SK-N-SH treated with all-trans-retinoic acid at 6 μM for 48 hours (cell line): ENCODE data around the gene CDHR5.

Experiments
- ARNTL ChIP-seq: fragments of 450-650 bp; formaldehyde crosslinking; IDR thresholded peaks from 2 replicates; pipeline ENCODE4 v1.5.0; 2020; ENCODE audit warnings: low read depth, mild to moderate bottlenecking, moderate library complexity, borderline replicate concordance
- BACH2 ChIP-seq: fragments of 250-450 bp; sonication (Bioruptor Pico); IDR thresholded peaks from 2 replicates; pipeline ENCODE4 v1.9.0; 2021; ENCODE audit warnings: mild to moderate bottlenecking, borderline replicate concordance
- CREB5 ChIP-seq: fragments of 250-450 bp; sonication (Bioruptor Pico); IDR thresholded peaks from 2 replicates; pipeline ENCODE4 v1.5.1; 2020; ENCODE audit warnings: low read depth, mild to moderate bottlenecking, moderate library complexity
- CSDC2 ChIP-seq: fragments of 250-450 bp; sonication (Bioruptor Pico); IDR thresholded peaks from 2 replicates; pipeline ENCODE4 v1.5.0; 2020; ENCODE audit warnings: mild to moderate bottlenecking, moderate library complexity
- ISL1 ChIP-seq: fragments of 250-450 bp; sonication (Bioruptor Pico); IDR thresholded peaks from 2 replicates; pipeline ENCODE4 v2.1.2; 2022; ENCODE audit warnings: mild to moderate bottlenecking, moderate library complexity
- PATZ1 ChIP-seq: fragments of 250-450 bp; sonication (Bioruptor Pico); IDR thresholded peaks from 2 replicates; pipeline ENCODE4 v1.8.0; 2020; ENCODE audit warnings: mild to moderate bottlenecking, moderate library complexity, borderline replicate concordance
- POU6F1 ChIP-seq: fragments of 250-450 bp; sonication (Bioruptor Pico); IDR thresholded peaks from 2 replicates; pipeline ENCODE4 v1.8.0; 2021; ENCODE audit warnings: low read depth, mild to moderate bottlenecking, moderate library complexity, borderline replicate concordance
- PPARA ChIP-seq: fragments of 250-450 bp; sonication (Bioruptor Pico); IDR thresholded peaks from 2 replicates; pipeline ENCODE4 v1.5.0; 2020; ENCODE audit warnings: mild to moderate bottlenecking, borderline replicate concordance
- RARB ChIP-seq: fragments of 250-450 bp; sonication (Bioruptor Pico); IDR thresholded peaks from 2 replicates; pipeline ENCODE4 v1.8.0; 2021; ENCODE audit warnings: mild to moderate bottlenecking, moderate library complexity
- TCF4 ChIP-seq: fragments of 250-450 bp; sonication (Bioruptor Pico); IDR thresholded peaks from 2 replicates; pipeline ENCODE4 v1.8.0; 2021; ENCODE audit warnings: mild to moderate bottlenecking, moderate library complexity, borderline replicate concordance
- ZC3H10 ChIP-seq: fragments of 250-450 bp; sonication (Bioruptor Pico); IDR thresholded peaks from 2 replicates; pipeline ENCODE4 v1.5.1; 2021; ENCODE audit warnings: mild to moderate bottlenecking, moderate library complexity
- ZFP3 ChIP-seq: fragments of 250-450 bp; sonication (Bioruptor Pico); IDR thresholded peaks from 2 replicates; pipeline ENCODE4 v1.5.0; 2020; ENCODE audit warnings: mild to moderate bottlenecking, moderate library complexity
- ZNF70 ChIP-seq: fragments of 450-650 bp; formaldehyde crosslinking; IDR thresholded peaks from 2 replicates; pipeline ENCODE4 v1.5.0; 2020; ENCODE audit warnings: mild to moderate bottlenecking, moderate library complexity

DNA sequence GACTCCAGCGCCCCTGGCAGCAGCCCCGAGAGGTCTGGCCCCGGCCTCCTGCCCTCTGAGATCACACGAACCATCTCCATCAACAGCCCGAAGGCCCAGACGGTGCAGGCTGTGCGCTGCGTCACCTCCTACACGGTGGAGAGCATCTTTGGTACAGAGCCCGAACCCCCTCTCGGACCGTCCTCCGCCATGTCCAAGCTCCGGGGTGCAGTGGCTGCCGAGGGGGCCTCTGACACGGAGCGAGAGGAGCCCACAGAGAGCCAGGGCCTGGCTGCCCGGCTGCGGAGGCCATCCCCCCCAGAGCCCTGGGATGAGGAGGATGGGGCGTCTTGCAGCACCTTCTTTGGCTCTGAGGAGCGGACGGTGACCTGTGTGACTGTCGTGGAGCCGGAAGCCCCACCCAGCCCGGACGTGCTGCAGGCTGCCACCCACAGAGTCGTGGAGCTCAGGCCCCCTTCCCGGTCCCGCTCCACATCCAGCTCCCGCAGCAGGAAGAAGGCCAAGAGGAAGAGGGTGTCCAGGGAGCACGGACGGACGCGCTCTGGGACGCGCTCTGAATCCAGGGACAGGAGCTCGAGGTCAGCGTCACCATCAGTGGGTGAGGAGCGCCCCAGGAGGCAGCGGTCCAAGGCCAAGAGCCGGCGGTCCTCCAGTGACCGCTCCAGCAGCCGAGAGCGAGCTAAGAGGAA is 16.6 kb downstream of the CDHR5 start:
- TF ChIP-seq ZC3H10 (CRISPR knock-in tag) = no peak
- no peak for TF ChIP-seq POU6F1 (CRISPR knock-in tag)
- TF ChIP-seq ZFP3 (CRISPR knock-in tag) = no peak
- TF ChIP-seq CSDC2 (CRISPR knock-in tag) = no peak
- no peak for TF ChIP-seq ZNF70 (CRISPR knock-in tag)
- TF ChIP-seq ARNTL (CRISPR knock-in tag) = no peak
- no peak for TF ChIP-seq PATZ1 (CRISPR knock-in tag)
- no peak for TF ChIP-seq ISL1 (CRISPR knock-in tag)
- no peak for TF ChIP-seq TCF4 (CRISPR knock-in tag)
- TF ChIP-seq BACH2 (CRISPR knock-in tag) = no peak
- TF ChIP-seq RARB = no peak
- no peak for TF ChIP-seq CREB5 (CRISPR knock-in tag)
- TF ChIP-seq PPARA (CRISPR knock-in tag) = no peak
